Measurements from ENCODE around the gene BIK.
"Not testable (repeated sequence)": the region's sequence is repeated elsewhere in the genome, so short reads cannot be mapped to it uniquely, and the experiment has no call there.

DNA sequence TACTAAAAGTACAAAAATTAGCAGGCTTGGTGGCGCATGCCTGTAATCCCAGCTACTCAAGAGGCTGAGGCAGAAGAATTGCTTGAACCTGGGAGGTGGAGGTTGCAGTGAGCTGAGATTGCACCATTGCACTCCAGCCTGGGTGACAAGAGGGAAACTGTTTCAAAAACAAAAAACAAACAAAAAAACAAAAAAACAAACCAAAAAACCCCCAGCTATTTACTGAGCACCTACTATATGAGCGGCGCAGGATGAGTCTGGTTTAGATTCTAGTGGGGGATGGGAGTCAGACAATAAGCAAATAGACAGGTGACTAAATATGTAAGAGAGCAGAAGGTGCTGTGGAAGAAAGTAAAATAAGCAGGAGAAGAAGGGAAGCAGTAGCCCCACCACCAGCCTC, 5.6 kb upstream of the BIK start:
- TF ChIP-seq, protein P1, sequence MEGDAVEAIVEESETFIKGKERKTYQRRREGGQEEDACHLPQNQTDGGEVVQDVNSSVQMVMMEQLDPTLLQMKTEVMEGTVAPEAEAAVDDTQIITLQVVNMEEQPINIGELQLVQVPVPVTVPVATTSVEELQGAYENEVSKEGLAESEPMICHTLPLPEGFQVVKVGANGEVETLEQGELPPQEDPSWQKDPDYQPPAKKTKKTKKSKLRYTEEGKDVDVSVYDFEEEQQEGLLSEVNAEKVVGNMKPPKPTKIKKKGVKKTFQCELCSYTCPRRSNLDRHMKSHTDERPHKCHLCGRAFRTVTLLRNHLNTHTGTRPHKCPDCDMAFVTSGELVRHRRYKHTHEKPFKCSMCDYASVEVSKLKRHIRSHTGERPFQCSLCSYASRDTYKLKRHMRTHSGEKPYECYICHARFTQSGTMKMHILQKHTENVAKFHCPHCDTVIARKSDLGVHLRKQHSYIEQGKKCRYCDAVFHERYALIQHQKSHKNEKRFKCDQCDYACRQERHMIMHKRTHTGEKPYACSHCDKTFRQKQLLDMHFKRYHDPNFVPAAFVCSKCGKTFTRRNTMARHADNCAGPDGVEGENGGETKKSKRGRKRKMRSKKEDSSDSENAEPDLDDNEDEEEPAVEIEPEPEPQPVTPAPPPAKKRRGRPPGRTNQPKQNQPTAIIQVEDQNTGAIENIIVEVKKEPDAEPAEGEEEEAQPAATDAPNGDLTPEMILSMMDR (IDR thresholded peaks at IDR 0.05), result not testable (repeated sequence)
- TF ChIP-seq, protein P2, sequence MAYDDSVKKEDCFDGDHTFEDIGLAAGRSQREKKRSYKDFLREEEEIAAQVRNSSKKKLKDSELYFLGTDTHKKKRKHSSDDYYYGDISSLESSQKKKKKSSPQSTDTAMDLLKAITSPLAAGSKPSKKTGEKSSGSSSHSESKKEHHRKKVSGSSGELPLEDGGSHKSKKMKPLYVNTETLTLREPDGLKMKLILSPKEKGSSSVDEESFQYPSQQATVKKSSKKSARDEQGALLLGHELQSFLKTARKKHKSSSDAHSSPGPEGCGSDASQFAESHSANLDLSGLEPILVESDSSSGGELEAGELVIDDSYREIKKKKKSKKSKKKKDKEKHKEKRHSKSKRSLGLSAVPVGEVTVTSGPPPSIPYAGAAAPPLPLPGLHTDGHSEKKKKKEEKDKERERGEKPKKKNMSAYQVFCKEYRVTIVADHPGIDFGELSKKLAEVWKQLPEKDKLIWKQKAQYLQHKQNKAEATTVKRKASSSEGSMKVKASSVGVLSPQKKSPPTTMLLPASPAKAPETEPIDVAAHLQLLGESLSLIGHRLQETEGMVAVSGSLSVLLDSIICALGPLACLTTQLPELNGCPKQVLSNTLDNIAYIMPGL (CRISPR knock-in tag; IDR thresholded peaks at IDR 0.05), result not testable (repeated sequence)
- not testable (repeated sequence) for TF ChIP-seq CREB1 (CRISPR knock-in tag; IDR thresholded peaks at IDR 0.05); ATF1 (CRISPR knock-in tag; IDR thresholded peaks at IDR 0.05); ZBTB21 (CRISPR knock-in tag; IDR thresholded peaks at IDR 0.05; ENCODE audit: borderline replicate concordance); JUN (CRISPR knock-in tag; IDR thresholded peaks at IDR 0.05)
- TF ChIP-seq, protein P3, sequence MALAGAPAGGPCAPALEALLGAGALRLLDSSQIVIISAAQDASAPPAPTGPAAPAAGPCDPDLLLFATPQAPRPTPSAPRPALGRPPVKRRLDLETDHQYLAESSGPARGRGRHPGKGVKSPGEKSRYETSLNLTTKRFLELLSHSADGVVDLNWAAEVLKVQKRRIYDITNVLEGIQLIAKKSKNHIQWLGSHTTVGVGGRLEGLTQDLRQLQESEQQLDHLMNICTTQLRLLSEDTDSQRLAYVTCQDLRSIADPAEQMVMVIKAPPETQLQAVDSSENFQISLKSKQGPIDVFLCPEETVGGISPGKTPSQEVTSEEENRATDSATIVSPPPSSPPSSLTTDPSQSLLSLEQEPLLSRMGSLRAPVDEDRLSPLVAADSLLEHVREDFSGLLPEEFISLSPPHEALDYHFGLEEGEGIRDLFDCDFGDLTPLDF (CRISPR knock-in tag; IDR thresholded peaks at IDR 0.05), result not testable (repeated sequence)

All from WTC11 (cell line).